ENCODE measurements around the gene UAP1L1. TPM values are rescaled to one million over a fixed set of nuclear protein-coding genes. Genes with fewer than 3 reads are reported as not detected.
A peak's percentile ranks its signal among the peaks of the same experiment; 100 is the strongest.

The UAP1L1 gene
- total RNA-seq, 1 experiment from 2014 or later, result 12.4 TPM

DNA sequence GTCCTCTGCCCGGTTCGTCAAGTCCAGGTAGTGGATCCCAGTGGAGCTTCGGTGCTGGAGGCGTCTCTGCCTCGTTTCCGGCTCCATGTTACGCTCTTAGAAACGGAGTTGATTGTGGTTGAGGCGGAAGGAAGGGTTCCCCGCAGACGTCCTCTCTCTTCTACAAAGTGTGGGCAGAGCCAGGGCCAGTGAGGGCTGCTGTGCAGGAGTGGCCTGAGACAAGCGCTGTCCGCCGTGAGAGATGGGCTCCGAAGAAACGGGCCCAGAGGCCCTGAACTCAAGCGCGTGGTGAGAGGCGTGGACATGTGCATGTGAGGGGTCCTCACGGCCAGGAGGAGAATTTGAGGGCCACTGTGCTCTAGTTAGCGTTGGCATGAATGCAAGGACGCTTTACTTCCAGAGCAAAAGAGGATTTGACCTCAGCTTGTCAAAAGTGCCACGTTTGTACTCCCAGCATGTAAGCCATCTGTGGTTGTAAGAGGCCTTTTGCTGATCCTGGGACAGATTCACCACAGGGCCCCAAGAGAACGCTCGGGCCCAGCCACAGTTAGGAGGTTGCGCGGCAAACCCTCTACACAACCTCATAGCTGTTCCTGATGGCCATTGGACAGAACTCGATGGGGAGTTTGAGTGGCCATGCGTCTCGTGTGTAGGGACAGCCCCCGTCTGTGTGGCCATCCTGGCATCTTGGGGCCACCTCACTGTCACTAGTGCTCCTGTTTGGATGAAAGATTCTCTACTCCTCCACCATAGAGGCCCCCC is 19.6 kb downstream of the UAP1L1 start:
- no peak for DNase-seq (ENCODE audit: low read depth)

DNA sequence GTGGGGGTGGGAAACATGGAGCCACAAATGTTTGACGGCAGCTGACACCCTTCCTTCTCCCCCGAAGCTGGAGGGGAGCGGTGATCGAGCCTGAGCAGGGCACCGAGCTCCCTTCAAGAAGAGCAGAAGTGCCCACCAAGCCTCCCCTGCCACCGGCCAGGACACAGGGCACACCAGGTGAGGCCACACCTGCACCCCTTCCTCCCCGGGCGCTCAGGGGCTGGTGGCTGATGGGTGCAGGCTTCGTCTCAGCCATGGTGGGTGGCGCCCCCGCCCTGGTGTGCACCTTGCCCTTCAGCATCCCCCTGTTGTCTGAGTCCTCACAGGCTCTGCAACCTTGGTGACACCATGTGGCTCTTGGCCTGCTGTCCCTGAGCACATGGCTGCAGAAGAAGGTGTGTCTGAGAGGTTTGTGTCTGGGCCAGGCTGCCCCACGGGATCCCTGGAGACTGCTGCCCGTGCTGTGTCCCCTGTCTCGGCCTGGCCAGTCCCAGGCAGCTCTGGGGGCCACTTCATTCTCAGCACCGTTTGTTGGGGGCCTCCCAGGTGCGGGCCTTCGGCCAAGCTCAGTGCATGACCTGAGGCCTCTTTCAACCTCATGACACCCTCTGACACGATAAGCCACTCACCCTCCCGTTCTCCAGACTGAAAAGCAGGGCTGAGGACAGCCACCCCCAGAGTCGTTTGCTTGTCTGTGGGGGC is 20.6 kb downstream of the UAP1L1 start:
- no peak for DNase-seq (ENCODE audit: low read depth)

GRCh38 chr9:137099231-137099630 is 21.9 kb downstream of the UAP1L1 start:
- DNase-seq (ENCODE audit: low read depth), result no peak

GRCh38 chr9:137103206-137103999 is 26.1 kb downstream of the UAP1L1 start:
- DNase-seq (ENCODE audit: low read depth), result no peak

DNA sequence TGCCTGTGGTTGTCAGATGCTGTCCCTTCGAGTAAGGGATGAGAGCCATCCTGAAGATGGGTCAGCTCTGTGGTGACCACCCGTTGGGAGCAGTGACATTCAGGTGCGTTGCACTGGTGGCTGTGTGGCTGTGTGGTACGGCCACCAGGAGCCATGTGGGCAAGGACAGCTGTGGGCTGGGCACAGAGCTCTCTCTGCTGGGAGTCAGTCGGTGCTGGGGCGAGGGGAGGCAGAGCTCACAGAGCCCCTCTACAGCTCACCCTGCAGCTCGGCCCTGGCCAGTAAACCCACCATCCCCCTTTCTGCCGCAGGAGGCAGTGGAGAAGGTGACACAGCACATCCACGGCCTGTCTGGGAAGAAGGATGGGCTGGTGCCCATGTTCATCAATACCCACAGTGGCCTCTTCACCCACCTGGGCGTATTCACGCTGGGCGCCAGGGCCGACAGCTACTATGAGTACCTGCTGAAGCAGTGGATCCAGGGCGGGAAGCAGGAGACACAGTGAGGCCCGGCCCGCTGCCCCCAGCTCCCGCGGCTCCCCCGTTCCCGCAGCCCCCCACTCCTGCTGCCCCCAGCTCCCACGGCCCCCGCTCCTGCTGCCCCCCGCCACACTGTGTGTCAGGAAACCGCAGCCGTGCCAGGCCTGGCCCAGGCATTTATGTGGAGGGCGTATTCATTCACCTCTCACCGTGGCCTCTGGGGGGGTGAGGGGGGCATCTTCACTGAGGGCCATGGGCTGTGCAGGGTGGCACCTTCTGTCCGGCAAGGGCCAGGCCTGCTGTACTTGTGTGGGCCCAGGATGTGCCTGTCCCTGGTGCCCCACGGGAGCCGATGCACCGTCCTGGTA is 28.7 kb downstream of the UAP1L1 start:
- DNase-seq (ENCODE audit: low read depth), result no peak

DNA sequence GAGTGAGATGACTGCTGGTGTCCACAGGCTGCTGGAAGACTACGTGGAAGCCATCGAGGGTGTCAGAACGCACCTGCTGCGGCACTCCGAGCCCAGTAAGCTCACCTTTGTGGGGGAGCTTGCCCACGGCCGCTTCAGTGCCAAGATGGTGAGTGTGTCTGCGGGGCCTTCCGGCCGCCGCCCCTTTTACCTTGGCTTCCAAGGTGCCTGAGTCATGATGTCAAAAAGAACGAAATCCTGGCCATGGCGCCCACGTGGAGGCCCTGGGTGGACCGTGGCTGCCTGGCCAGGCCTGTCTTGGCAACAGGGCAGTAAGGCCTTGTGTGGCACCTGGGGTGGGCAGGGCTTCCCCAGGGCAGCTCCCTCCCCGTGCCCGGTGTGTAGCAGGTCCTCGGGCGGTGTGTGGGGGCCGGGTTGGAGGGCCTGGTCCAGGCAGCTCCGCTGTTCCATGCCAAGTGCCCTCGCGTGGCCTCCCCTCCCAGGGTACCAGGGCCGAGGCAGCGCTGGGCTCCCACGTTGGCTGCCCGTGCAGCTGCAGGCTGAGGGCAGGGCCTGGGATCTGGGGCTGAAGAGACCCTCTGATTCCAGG is 29.4 kb downstream of the UAP1L1 start:
- DNase-seq (ENCODE audit: low read depth), result no peak

GRCh38 chr9:137107312-137107921 is 30.1 kb downstream of the UAP1L1 start:
- no peak for DNase-seq (ENCODE audit: low read depth)

- DNase-seq (ENCODE audit: low read depth), result no peak
Measured at GRCh38 chr9:137107982-137108381, 30.7 kb downstream of the UAP1L1 start.

DNA sequence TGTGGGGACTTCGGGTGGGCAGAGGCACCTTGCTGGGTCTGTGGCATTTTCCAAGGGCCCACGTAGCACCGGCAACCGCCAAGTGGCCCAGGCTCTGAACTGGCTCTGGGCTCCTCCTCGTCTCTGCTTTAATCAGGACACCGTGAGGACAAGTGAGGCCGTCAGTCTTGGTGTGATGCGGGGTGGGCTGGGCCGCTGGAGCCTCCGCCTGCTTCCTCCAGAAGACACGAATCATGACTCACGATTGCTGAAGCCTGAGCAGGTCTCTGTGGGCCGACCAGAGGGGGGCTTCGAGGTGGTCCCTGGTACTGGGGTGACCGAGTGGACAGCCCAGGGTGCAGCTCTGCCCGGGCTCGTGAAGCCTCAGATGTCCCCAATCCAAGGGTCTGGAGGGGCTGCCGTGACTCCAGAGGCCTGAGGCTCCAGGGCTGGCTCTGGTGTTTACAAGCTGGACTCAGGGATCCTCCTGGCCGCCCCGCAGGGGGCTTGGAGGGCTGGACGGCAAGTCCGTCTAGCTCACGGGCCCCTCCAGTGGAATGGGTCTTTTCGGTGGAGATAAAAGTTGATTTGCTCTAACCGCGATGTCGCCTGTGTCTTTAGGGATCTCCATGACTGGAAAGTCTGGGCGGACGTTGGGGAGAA is 31.4 kb downstream of the UAP1L1 start:
- peak; percentile 37 for DNase-seq (ENCODE audit: low read depth)

GRCh38 chr9:137109250-137110146 is 32.2 kb downstream of the UAP1L1 start:
- DNase-seq (ENCODE audit: low read depth), result peak; percentile 10

- DNase-seq (ENCODE audit: low read depth), result peak; percentile 10
Measured at GRCh38 chr9:137110147-137110910, 33.0 kb downstream of the UAP1L1 start.

- no peak for DNase-seq (ENCODE audit: low read depth)
Measured at GRCh38 chr9:137110911-137111787, 33.8 kb downstream of the UAP1L1 start.

DNA sequence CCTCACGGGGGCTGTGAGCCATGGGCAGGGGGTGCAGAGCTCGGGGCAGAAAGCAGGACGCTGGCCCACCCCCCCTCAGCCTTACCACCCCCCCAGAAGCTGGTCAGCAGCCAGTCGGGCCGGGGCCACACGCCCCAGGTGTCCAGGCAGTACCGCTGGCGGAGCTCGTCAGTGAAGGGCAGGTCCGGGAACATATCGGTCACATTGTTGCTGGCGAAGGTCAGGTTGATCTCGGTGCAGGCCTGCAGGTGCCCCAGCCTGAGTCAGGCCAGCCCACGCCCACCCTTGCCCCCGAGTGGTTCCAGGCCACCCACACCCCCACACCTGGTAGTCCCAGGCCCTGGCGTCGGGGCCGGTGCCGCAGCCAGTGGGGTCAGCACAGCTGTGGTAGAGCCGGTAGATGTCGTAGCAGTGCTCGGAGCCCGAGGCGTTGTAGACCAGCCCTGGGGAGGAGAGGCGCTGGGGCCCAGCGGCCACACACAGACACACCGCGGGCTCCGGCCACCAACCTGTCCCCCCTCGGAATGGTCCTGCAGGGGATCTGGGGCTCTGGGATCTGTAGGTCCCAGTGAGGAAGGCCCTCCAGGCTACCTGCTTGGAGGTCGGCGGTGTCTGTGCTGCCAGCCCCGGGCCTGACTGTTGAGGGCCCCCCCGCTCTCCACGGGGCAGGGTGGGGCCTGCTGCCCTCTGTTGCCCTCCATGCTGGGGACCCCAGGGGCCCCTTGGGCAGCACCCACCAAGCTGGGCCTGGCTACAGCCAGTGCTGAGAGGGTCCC is 34.7 kb downstream of the UAP1L1 start:
- no peak for DNase-seq (ENCODE audit: low read depth)

GRCh38 chr9:137112564-137113384 is 35.5 kb downstream of the UAP1L1 start:
- no peak for DNase-seq (ENCODE audit: low read depth)

DNA sequence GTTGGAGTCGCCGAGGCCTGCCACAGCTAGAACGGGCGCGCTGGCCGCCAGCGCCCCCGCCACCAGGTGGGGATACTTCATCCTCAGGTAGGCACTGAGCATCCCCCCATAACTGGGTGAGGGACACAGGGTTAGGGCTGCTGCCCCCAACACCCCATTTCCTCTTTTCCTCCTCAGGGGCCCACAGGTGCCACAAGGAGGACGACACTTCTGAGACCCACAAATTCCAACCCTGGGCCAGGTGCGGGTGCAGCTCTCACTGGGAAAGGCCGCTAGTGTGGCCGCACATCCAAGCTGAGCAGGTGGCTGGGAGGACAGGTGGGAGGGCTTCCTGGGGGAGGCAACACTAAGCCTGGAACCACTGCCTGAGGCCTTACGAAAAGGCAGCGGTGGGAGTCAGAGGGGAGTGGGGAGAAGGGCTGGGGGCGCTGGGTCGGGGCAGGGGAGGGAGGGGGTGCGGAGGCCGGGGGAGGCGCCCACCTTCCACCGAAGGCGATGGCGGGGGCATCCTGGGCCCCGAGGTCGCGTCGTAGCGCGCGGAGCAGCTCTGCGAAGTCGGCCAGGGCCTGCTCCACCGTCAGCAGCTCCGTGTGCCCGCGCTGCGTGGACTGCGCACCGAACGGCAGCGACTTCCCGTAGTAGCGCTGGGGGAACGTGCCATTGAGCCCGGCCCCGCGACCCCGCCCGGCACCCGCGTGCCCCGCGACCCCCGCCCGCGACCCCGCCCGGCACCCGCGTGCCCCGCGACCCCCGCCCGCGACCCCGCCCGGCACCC is 36.3 kb downstream of the UAP1L1 start:
- peak; percentile 12 for DNase-seq (ENCODE audit: low read depth)
